Ishikawa (cell line): Measurements from ENCODE around the gene UNC79.

Experiments used
- CEBPB ChIP-seq: IDR thresholded peaks from 2 replicates; pipeline ENCODE4 v1.6.1; 2012
- CREB1 ChIP-seq: IDR thresholded peaks from 2 replicates; pipeline ENCODE4 v1.6.1; 2012; ENCODE audit warnings: low read depth
- EGR1 ChIP-seq: IDR thresholded peaks from 2 replicates; pipeline ENCODE4 v1.6.1; 2012
- EP300 ChIP-seq: IDR thresholded peaks from 2 replicates; pipeline ENCODE4 v1.6.1; 2012; ENCODE audit warnings: borderline replicate concordance
- FOXM1 ChIP-seq: IDR thresholded peaks from 2 replicates; pipeline ENCODE4 v1.6.1; 2012; ENCODE audit warnings: low read depth, borderline replicate concordance
- RAD21 ChIP-seq: IDR thresholded peaks from 2 replicates; pipeline ENCODE4 v1.6.1; 2012; ENCODE audit warnings: low read depth
- TEAD4 ChIP-seq: IDR thresholded peaks from 2 replicates; pipeline ENCODE4 v1.6.1; 2012
- YY1 ChIP-seq: IDR thresholded peaks from 2 replicates; pipeline ENCODE4 v1.6.1; 2012; ENCODE audit warnings: low read depth
- TF ChIP-seq, protein P1 (sequence below): IDR thresholded peaks from 2 replicates; pipeline ENCODE4 v1.6.1; 2012; ENCODE audit warnings: low read depth, mild to moderate bottlenecking
- TF ChIP-seq, protein P2 (sequence below): IDR thresholded peaks from 2 replicates; pipeline ENCODE4 v1.6.1; 2012

DNA sequence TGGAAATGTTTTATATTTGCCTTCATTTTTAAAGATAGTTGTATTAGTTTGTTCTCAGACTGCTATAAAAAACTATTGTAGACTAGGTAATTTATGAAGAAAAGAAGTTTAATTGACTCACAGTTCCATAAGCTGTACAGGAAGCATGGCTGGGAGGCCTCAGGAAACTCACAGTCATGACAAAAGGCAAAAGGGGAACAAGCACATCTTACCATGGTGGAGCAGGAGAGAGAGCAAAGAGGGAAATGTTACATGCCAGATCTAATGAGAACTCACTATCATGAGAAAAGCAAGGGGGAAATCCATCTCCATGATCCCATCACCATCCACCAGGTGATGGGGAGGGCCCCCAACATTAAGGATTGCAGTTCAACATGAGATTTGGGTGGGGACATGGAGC lies 35.5 kb upstream of the UNC79 start:
- TF ChIP-seq, protein P1, sequence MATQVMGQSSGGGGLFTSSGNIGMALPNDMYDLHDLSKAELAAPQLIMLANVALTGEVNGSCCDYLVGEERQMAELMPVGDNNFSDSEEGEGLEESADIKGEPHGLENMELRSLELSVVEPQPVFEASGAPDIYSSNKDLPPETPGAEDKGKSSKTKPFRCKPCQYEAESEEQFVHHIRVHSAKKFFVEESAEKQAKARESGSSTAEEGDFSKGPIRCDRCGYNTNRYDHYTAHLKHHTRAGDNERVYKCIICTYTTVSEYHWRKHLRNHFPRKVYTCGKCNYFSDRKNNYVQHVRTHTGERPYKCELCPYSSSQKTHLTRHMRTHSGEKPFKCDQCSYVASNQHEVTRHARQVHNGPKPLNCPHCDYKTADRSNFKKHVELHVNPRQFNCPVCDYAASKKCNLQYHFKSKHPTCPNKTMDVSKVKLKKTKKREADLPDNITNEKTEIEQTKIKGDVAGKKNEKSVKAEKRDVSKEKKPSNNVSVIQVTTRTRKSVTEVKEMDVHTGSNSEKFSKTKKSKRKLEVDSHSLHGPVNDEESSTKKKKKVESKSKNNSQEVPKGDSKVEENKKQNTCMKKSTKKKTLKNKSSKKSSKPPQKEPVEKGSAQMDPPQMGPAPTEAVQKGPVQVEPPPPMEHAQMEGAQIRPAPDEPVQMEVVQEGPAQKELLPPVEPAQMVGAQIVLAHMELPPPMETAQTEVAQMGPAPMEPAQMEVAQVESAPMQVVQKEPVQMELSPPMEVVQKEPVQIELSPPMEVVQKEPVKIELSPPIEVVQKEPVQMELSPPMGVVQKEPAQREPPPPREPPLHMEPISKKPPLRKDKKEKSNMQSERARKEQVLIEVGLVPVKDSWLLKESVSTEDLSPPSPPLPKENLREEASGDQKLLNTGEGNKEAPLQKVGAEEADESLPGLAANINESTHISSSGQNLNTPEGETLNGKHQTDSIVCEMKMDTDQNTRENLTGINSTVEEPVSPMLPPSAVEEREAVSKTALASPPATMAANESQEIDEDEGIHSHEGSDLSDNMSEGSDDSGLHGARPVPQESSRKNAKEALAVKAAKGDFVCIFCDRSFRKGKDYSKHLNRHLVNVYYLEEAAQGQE = no peak
- TF ChIP-seq, protein P2, sequence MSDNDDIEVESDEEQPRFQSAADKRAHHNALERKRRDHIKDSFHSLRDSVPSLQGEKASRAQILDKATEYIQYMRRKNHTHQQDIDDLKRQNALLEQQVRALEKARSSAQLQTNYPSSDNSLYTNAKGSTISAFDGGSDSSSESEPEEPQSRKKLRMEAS = no peak
- TF ChIP-seq EGR1 (no peak), EP300 (no peak), TEAD4 (no peak), CEBPB (no peak), CREB1 (no peak), FOXM1 (no peak), YY1 (no peak), RAD21 (no peak)
